ENCODE measurements around the gene TMEM221. TPM values are rescaled to one million over a fixed set of nuclear protein-coding genes. Genes with fewer than 3 reads are reported as not detected.
A peak's percentile ranks its signal among the peaks of the same experiment; 100 is the strongest.

Gene TMEM221
- total RNA-seq, 1 experiment from 2014 or later: not detected

DNA sequence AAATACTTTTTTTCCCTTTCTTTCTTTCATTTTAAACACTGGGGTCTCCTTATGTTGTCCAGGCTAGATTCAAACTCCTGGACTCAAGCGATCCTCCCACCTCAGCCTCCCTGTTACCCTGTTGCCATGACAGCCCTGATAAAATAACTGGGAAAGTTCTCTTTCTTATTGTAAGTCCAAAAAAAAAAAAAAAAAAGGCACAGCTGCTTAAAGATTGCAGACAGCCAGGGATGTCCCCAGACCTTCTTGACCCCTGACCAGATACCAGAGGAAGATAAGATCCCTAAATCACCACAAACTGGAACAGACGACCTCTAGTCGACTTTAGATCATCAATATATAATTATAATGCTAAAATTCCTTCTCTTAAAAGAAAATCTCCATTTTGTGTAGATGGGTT is 29.8 kb downstream of the TMEM221 start:
- H3K27ac ChIP-seq: no peak overlapping the region
- H3K4me3 ChIP-seq: no peak overlapping the region
- no peak for DNase-seq (ENCODE audit: low read depth in 1 of 2, low spot score in 2 of 2)
- peaks cover 11% of the 10 kb centered on the region for H3K4me1 ChIP-seq (replicated peaks)
- H3K36me3 ChIP-seq: peaks cover 5% of the 10 kb centered on the region; the same call in 1 of the 2 replicates
- no peaks in the 10 kb centered on the region for H3K27me3 ChIP-seq (replicated peaks)
- H3K9me3 ChIP-seq (replicated peaks): no peaks in the 10 kb centered on the region

DNA sequence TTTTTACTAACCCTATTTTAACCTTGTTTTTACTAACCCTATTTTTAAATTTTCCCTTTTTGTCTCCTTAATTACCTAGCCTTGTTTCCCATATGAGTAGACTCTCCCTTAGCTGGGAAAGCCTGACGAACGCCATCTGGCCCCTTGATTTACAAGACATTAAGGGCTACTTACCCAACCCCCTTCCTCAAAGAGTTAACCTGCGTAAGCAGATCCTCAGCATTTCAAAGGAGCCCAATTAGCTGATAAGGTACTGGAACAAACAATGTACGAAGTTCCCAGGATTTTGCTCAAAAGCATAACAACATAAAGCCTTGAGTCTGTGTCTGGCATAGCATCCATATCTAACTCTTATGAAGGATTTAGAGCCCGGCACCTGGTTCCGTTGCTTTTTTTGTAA is 33.3 kb downstream of the TMEM221 start:
- H3K4me1 ChIP-seq (replicated peaks): peaks cover 19% of the 10 kb centered on the region
- H3K27ac ChIP-seq: no peak overlapping the region
- no peaks in the 10 kb centered on the region for H3K9me3 ChIP-seq (replicated peaks)
- no peak overlapping the region for H3K4me3 ChIP-seq
- DNase-seq (ENCODE audit: low read depth in 1 of 2, low spot score in 2 of 2): no peak
- no peaks in the 10 kb centered on the region for H3K27me3 ChIP-seq (replicated peaks)
- no peaks in the 10 kb centered on the region for H3K36me3 ChIP-seq

DNA sequence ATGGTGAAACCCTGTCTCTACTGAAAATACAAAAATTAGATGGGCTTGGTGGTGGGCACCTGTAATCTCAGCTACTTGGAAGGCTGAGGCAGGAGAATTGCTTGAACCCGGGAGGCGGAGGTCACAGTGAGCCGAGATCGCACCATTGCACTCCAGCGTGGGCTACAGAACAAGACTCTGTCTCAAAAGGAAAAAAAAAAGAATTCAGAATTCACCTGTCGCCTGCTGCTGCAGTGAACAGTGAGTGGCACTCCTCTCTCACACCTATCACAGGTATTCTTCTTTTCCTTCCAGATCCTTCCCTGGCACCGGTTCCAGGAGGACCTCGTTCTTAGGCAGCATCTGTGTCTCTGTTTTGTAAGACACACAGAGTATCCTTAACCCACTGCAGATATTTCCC is 34.4 kb downstream of the TMEM221 start:
- no peak for DNase-seq (ENCODE audit: low read depth in 1 of 2, low spot score in 2 of 2)
- Histone ChIP-seq H3K27ac (no peak overlapping the region), H3K36me3 (no peaks in the 10 kb centered on the region), H3K9me3 (replicated peaks) (no peaks in the 10 kb centered on the region), H3K4me1 (replicated peaks) (peaks cover 15% of the 10 kb centered on the region), H3K27me3 (replicated peaks) (no peaks in the 10 kb centered on the region), H3K4me3 (no peak overlapping the region)

DNA sequence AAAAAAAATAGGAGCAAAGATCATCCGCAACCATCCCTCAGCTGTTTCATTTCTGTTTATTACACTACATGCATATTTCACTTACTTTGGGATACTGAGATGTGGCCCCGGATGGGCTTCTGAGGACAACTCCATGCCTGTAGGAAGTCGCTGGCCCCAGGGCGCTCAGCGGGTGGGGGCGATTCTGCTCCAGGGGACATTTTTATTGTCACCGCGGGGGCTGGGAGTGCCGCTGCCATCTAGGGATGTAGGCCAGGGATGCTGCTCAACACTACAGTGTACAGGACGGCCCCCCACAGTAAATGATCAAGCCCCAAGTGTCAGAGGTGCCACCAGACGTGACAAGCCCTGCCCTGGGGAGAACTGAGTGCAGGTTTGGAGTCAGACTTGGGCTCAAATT is 36.7 kb downstream of the TMEM221 start:
- Histone ChIP-seq H3K27me3 (replicated peaks) (no peaks in the 10 kb centered on the region), H3K4me1 (replicated peaks) (peaks cover 16% of the 10 kb centered on the region), H3K9me3 (replicated peaks) (no peaks in the 10 kb centered on the region), H3K4me3 (no peak overlapping the region), H3K27ac (no peak overlapping the region), H3K36me3 (no peaks in the 10 kb centered on the region)
- DNase-seq (ENCODE audit: low read depth in 1 of 2, low spot score in 2 of 2): no peak

DNA sequence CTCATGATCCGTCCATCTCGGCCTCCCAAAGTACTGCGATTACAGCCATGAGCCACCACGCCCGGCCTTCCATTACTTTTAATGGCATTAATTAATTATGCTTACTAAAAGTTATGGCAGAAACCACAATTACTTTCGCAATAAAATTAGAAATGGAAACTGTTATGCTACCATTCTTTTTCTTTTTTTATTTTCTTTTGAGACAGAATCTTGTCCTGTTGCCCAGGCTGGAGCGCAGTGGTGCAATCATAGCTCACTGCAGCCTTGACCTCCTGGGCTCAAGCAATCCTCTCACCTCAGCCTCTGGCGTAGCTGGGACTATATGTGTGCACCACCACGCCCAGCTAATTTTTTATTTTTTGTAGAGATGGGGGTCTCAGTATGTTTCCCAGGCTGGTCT is 38.5 kb downstream of the TMEM221 start:
- Histone ChIP-seq H3K4me1 (replicated peaks) (peaks cover 28% of the 10 kb centered on the region), H3K9me3 (replicated peaks) (no peaks in the 10 kb centered on the region), H3K27ac (no peak overlapping the region), H3K36me3 (no peaks in the 10 kb centered on the region), H3K27me3 (replicated peaks) (no peaks in the 10 kb centered on the region), H3K4me3 (no peak overlapping the region)
- no peak for DNase-seq (ENCODE audit: low read depth in 1 of 2, low spot score in 2 of 2)

GRCh38 chr19:17406887-17407196 is 41.6 kb downstream of the TMEM221 start:
- H3K9me3 ChIP-seq (replicated peaks): no peaks in the 10 kb centered on the region
- H3K4me1 ChIP-seq (replicated peaks): peaks cover 15% of the 10 kb centered on the region
- H3K27ac ChIP-seq: no peak overlapping the region
- no peak overlapping the region for H3K4me3 ChIP-seq
- no peak for DNase-seq (ENCODE audit: low read depth in 1 of 2, low spot score in 2 of 2)
- H3K36me3 ChIP-seq: no peaks in the 10 kb centered on the region
- no peaks in the 10 kb centered on the region for H3K27me3 ChIP-seq (replicated peaks)

- Histone ChIP-seq H3K36me3 (no peaks in the 10 kb centered on the region), H3K4me3 (no peak overlapping the region), H3K27ac (no peak overlapping the region), H3K27me3 (replicated peaks) (no peaks in the 10 kb centered on the region), H3K9me3 (replicated peaks) (no peaks in the 10 kb centered on the region), H3K4me1 (replicated peaks) (peaks cover 15% of the 10 kb centered on the region)
- DNase-seq (ENCODE audit: low read depth in 1 of 2, low spot score in 2 of 2): peak; percentile 63 to 64
These were observed 42.2 kb downstream of the TMEM221 start for GRCh38 chr19:17406046-17406886.

- Histone ChIP-seq H3K4me3 (no peak within 1 kb of the TSS), H3K27ac (no peak within 1 kb of the TSS), H3K9me3 (replicated peaks) (no peaks in the 10 kb centered on the region), H3K36me3 (no peaks in the 10 kb centered on the region), H3K27me3 (replicated peaks) (no peaks in the 10 kb centered on the region), H3K4me1 (replicated peaks) (peaks cover 15% of the 10 kb centered on the region)
- DNase-seq (ENCODE audit: low read depth in 1 of 2, low spot score in 2 of 2): no peak
These were observed 43.0 kb downstream of the TMEM221 start, which contains the start of gene BST2 for GRCh38 chr19:17405250-17406045. Gene BST2 (minus strand): TSS chr19:17405630. CDS start chr19:17405575, 55 bp downstream.

- Histone ChIP-seq H3K27ac (no peak overlapping the region), H3K4me3 (no peak overlapping the region), H3K4me1 (replicated peaks) (peaks cover 15% of the 10 kb centered on the region), H3K36me3 (no peaks in the 10 kb centered on the region), H3K27me3 (replicated peaks) (no peaks in the 10 kb centered on the region), H3K9me3 (replicated peaks) (no peaks in the 10 kb centered on the region)
- DNase-seq (ENCODE audit: low read depth in 1 of 2, low spot score in 2 of 2): no peak
These were observed 43.7 kb downstream of the TMEM221 start for GRCh38 chr19:17404621-17405249.

- no peak overlapping the region for H3K4me3 ChIP-seq
- no peak overlapping the region for H3K27ac ChIP-seq
- H3K27me3 ChIP-seq (replicated peaks): no peaks in the 10 kb centered on the region
- H3K4me1 ChIP-seq (replicated peaks): peaks cover 15% of the 10 kb centered on the region
- H3K36me3 ChIP-seq: no peaks in the 10 kb centered on the region
- no peaks in the 10 kb centered on the region for H3K9me3 ChIP-seq (replicated peaks)
- DNase-seq (ENCODE audit: low read depth in 1 of 2, low spot score in 2 of 2): no peak
These were observed 44.5 kb downstream of the TMEM221 start for GRCh38 chr19:17404015-17404414.

DNA sequence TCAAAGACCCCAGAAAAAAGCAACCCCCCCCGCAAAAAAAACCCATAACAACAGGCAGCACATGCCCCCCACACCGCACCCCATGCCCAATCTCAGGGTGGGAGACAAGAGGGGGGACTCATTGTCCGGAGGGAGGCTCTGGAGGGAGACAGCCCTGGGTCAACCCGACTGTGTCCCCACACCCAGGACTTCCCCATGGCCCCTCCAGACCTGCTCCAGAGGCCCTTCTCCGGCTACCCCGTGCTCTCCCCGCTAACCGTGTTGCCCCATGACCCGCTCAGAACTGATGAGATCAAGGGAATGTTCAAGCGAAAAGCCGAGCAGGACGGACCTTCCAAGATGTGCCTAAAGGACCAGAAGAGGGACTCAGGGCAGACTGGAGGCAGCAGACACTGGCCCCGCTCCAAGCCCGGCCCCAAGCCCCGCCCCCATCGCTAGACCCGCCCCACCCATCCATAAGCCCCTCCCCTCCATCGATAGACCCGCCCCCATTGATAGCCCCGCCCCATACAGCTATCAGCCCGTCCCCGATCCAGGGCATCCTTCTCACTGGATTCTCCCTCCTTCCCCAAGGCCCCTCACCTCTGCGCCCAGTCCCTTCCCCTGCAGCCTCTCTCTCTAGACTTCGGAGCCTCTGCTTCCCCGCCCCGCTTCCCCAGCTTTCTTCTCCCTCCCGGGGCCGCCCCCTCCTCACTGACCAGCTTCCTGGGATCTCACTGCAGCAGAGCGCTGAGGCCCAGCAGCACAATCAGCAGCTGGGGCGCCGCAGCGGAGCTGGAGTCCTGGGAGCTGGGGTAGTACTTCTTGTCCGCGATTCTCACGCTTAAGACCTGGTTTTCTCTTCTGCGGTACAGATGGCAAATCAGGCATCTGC is 45.2 kb downstream of the TMEM221 start:
- Histone ChIP-seq H3K9me3 (replicated peaks) (no peaks in the 10 kb centered on the region), H3K36me3 (no peaks in the 10 kb centered on the region), H3K4me1 (replicated peaks) (peaks cover 15% of the 10 kb centered on the region), H3K4me3 (no peak overlapping the region), H3K27me3 (replicated peaks) (no peaks in the 10 kb centered on the region), H3K27ac (no peak overlapping the region)
- no peak for DNase-seq (ENCODE audit: low read depth in 1 of 2, low spot score in 2 of 2)

- H3K27ac ChIP-seq: no peak overlapping the region
- H3K27me3 ChIP-seq (replicated peaks): no peaks in the 10 kb centered on the region
- no peaks in the 10 kb centered on the region for H3K9me3 ChIP-seq (replicated peaks)
- H3K4me3 ChIP-seq: no peak overlapping the region
- H3K36me3 ChIP-seq: no peaks in the 10 kb centered on the region
- DNase-seq (ENCODE audit: low read depth in 1 of 2, low spot score in 2 of 2): no peak
- H3K4me1 ChIP-seq (replicated peaks): peaks cover 10% of the 10 kb centered on the region
These were observed 46.8 kb downstream of the TMEM221 start for GRCh38 chr19:17401628-17402027.

DNA sequence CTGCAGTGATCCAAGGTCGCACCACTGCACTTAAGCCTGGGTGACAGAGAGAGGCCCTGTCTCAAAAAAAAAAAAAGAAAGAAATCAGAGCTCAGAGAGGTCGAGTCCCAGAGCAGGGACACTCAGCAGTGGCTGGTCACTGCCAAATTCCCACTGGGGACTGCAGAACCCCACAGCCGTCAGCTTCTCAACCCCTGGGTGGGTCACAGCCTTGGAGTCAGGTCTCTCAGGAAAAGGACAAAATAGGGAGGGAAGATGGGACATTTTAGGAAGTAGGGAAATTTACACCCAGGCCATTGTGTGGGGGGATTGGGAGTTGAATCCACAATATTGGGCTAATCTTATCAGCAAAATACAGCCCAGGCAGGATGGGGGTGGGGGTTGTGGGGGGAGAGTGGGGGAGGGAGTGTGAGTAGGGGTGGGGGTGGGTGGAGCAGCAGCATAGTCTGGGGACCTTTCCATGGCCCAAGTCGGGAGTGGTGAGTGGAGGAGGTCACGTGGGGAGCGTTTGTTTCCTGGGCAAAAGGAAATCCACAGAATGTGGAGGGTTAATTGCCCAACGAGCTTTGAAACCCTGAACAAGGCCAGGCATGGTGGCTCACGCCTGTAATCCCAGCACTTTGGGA is 49.5 kb downstream of the TMEM221 start:
- no peak overlapping the region for H3K27ac ChIP-seq
- no peak for DNase-seq (ENCODE audit: low read depth in 1 of 2, low spot score in 2 of 2)
- no peaks in the 10 kb centered on the region for H3K4me1 ChIP-seq (replicated peaks)
- no peaks in the 10 kb centered on the region for H3K36me3 ChIP-seq
- H3K4me3 ChIP-seq: no peak overlapping the region
- H3K9me3 ChIP-seq (replicated peaks): no peaks in the 10 kb centered on the region
- no peaks in the 10 kb centered on the region for H3K27me3 ChIP-seq (replicated peaks)
